Heart right ventricle (tissue), 16 donors: ENCODE data around the gene ACTL7B. TPM values are rescaled to one million over a fixed set of nuclear protein-coding genes. Genes with fewer than 3 reads are reported as not detected.
"Not testable (repeated sequence)": the region's sequence is repeated elsewhere in the genome, so short reads cannot be mapped to it uniquely, and the experiment has no call there.

Source experiments
- ATAC-seq, 8 donors: fragments of 200-7000 bp; cut with Tn5 transposase; one replicate each; pipeline ENCODE4 v1.9.1; 2020; ENCODE audit warnings: mild to moderate bottlenecking in 8 of 8, moderate library complexity in 8 of 8, moderate number of reproducible peaks in 1 of 8
- DNase-seq, 2 donors: peaks; one replicate each; pipeline ENCODE4 v3.0.0-alpha.2; 2020
- H3K27ac ChIP-seq, 10 donors: fragments of 200-600 bp; sonication (generic) in 2 of 10; one replicate each; pipeline versions ENCODE4 v1.5.0 to v1.8.0; 2020 to 2022; ENCODE audit warnings: mild to moderate bottlenecking in 3 of 10
- H3K27me3 ChIP-seq, 7 donors: fragments of 200-600 bp; one replicate each; pipeline ENCODE4 v1.8.0; 2021 to 2022; ENCODE audit warnings: mild to moderate bottlenecking in 2 of 7
- H3K36me3 ChIP-seq, 9 donors: fragments of 200-600 bp; sonication (generic) in 1 of 9; one replicate each; pipeline versions ENCODE4 v1.5.0 to v1.8.0; 2020 to 2022; ENCODE audit warnings: mild to moderate bottlenecking in 2 of 9
- H3K4me1 ChIP-seq, 9 donors: fragments of 200-600 bp; sonication (generic) in 1 of 9; one replicate each; pipeline versions ENCODE4 v1.5.0 to v1.8.0; 2020 to 2022; ENCODE audit warnings: mild to moderate bottlenecking in 4 of 9
- H3K4me3 ChIP-seq, 10 donors: fragments of 200-600 bp; sonication (generic) in 2 of 10; one replicate each; pipeline versions ENCODE4 v1.5.0 to v1.8.0; 2020 to 2022; ENCODE audit warnings: mild to moderate bottlenecking in 7 of 10, moderate library complexity in 2 of 10
- H3K9me3 ChIP-seq, 11 donors: fragments of 200-600 bp in 10 of 11; sonication (generic) in 2 of 11; one replicate each; pipeline versions ENCODE4 v1.5.0 to v1.8.0; 2013 to 2022; ENCODE audit warnings: mild to moderate bottlenecking in 2 of 11, control low read depth in 1 of 11, moderate library complexity in 1 of 11
- CTCF ChIP-seq, 9 donors: fragments of 200-600 bp; sonication (generic) in 2 of 9; IDR thresholded peaks; one replicate each; pipeline versions ENCODE4 v1.5.0 to v1.8.0; 2021 to 2022; ENCODE audit warnings: antibody characterized with exemption in 9 of 9, mild to moderate bottlenecking in 5 of 9, moderate library complexity in 1 of 9
- WGBS, 2 donors: extraction: QIAGEN DNeasy Blood & Tissue Kit; methylation state at CpG; one replicate each; pipeline ENCODE4 v1.1.7; 2013; ENCODE audit warnings: inconsistent platforms in 1 of 2; 5-methylcytosine and 5-hydroxymethylcytosine counted together
- intact Hi-C, 10 donors: fragments of 100-400 bp; cut with DNase I; formaldehyde crosslinking; loops; one replicate each; pipeline versions ENCODE4 v1.11.1 to v1.14.2; 2022
- polyA plus RNA-seq, 2 donors: library from polyadenylated mRNA; stranded (reverse); fragments of 200-250 nt; gene quantifications; one replicate each; pipeline ENCODE4 v1.2.3, GENCODE V29; 2013
- total RNA-seq, 10 donors: library from RNA; stranded (reverse); fragmentation: NEBNext Ultra II Directional in 3 of 10; extraction: Animal tissue kit (Norgen Biotek cat#: 25700) in 3 of 10; gene quantifications; one replicate each; pipeline versions ENCODE4 v1.2.1 to v1.2.4, GENCODE V29; 2021 to 2023
- donor health status: Arrhythmogenic right ventricular cardiomyopathy.
- donor health status: ischemic (EF 13 %, LVEDD 7.1; RV severe dilation, severe dysfunction).
- donor health status: healthy with polysubstance abuse.
- donor health status: DM: no; HTN: yes; CAD: no.
- donor health status: DM: no; HTN: no; CAD: no.
- donor health status: ischemic (EF 25% LVEDD 6.9; RV normal size, moderate dysfunction).
- donor health status: ischemic (EF 25% LVEDD 5.7; RV mildly dilated, moderate dysfunction).
- donor health status: healthy.
- donor health status: DM: yes; HTN: yes; CAD: no.
- donor health status: Ischemic cardiomyopathy.
- donor health status: ischemic (EF 35%, LVEDD 5.7; RV mildly dilated, moderate dysfunction).
- donor health status: nonischemic (EF 11% LVEDD 7.7; RV severe dilation, severe dysfunction).
- donor health status: DM: yes; HTN: yes; CAD: no.
- donor health status: PGD.
- donor health status: ischemic (EF 29% LVEDD 5.4; RV normal size, mild dysfunction).
- donor health status: nonischemic (EF 23%, LVEDD 6.1; RV moderate dilation, normal function).

The ACTL7B gene
- total and polyA plus RNA-seq, 12 donors, result not detected

GRCh38 chr9:108844391-108844790 is 11.4 kb downstream of the ACTL7B start:
- no peak for TF ChIP-seq CTCF (IDR thresholded peaks at IDR 0.05)
- no peak overlapping the region for H3K27ac ChIP-seq
- H3K4me3 ChIP-seq, result no peak overlapping the region
- peaks cover 0 to 4% (median 0%) of the 10 kb centered on the region in 11 donors for H3K9me3 ChIP-seq
- 55% methylated on average over 2 of the region's 2 CpGs for WGBS, 2 donors
- intact Hi-C loops, result no loop called here
- H3K4me1 ChIP-seq, result peaks cover 0 to 7% (median 0%) of the 10 kb centered on the region in 9 donors
- ATAC-seq (peak in 1 of 8 donors; percentile 51), DNase-seq (no peak)
- H3K27me3 ChIP-seq, result no peaks in the 10 kb centered on the region
- no peaks in the 10 kb centered on the region for H3K36me3 ChIP-seq

DNA sequence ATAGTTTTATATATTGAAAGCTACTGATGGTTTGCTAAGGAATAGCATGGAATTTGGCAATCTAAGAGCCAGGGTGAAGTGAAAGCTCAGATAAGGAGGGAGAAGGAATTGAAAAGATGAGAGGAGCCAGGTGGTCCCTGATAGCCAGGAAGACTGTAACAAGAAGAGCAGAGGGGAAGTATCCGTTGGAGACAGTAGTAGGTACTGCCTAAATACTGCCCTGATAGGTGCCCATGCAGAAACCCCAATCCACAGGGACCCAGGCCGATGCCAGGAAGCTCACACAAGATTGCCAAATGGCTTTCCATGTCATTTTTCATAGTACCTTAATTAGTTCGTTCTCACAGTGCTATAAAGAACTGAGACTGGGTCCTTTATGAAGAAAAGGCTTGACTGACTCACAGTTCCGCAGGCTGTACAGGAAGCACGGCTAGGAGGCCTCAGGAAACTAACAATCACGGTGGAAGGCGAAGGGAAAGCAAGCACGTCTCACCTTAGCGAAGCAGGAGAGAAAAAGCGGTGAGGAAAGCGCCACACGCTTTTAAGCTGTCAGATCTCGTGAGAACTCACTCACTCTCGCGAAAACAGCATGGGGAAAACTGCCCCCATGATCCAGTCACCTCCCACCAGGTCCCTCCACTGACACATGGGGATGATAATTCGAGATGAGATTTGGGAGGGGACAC is 13.0 kb downstream of the ACTL7B start:
- intact Hi-C loops, result no loop called here
- ATAC-seq, result no peak

GRCh38 chr9:108839561-108839960 is 16.2 kb downstream of the ACTL7B start:
- H3K27me3 ChIP-seq, ATAC-seq, H3K36me3 ChIP-seq, H3K4me3 ChIP-seq, H3K9me3 ChIP-seq, H3K27ac ChIP-seq, intact Hi-C loops, DNase-seq: not testable (repeated sequence)
- H3K4me1 ChIP-seq, result peaks cover 0 to 18% (median 3%) of the 10 kb centered on the region in 9 donors
- 92 to 93% methylated on average over 5 of the region's 5 CpGs for WGBS, 2 donors

More for the DNA sequence above, 13.0 kb downstream of the ACTL7B start:
- no peaks in the 10 kb centered on the region for H3K27me3 ChIP-seq
- H3K9me3 ChIP-seq, result peaks cover 0 to 6% (median 0%) of the 10 kb centered on the region in 11 donors
- peak overlapping the region in 1 of 10 donors; percentile 7 for H3K4me3 ChIP-seq
- H3K27ac ChIP-seq, result no peak overlapping the region
- peaks cover 0 to 7% (median 0%) of the 10 kb centered on the region in 9 donors for H3K4me1 ChIP-seq
- no peak for TF ChIP-seq CTCF (IDR thresholded peaks at IDR 0.05)
- 67 to 70% methylated on average over 16 of the region's 16 CpGs for WGBS, 2 donors
- no peaks in the 10 kb centered on the region for H3K36me3 ChIP-seq
- no peak for DNase-seq

DNA sequence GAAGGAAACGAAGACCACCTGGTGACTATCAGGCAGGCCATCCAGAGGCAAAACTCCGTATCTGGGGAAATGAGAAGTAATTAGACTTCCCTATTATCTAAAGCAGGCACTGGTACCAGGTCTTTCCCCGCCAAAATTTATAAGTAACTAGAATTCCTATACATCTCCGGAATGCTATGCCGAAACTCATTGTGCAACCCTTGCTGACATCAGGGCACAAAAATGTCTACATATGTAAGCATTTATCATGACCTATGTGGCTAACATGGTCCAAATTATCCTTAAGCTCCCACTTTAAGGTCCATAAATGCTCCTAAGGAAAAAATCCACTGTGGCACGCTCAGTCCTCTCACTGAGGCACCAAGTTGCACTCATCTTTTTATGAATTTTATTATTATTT is 17.8 kb downstream of the ACTL7B start:
- intact Hi-C loops, result no loop called here
- peaks cover 0 to 20% (median 3%) of the 10 kb centered on the region in 9 donors for H3K4me1 ChIP-seq
- no peak for TF ChIP-seq CTCF (IDR thresholded peaks at IDR 0.05)
- no peak overlapping the region for H3K4me3 ChIP-seq
- DNase-seq, result no peak
- H3K27me3 ChIP-seq, result no peaks in the 10 kb centered on the region
- 90 to 96% methylated on average over 6 of the region's 6 CpGs for WGBS, 2 donors
- ATAC-seq, result no peak
- no peaks in the 10 kb centered on the region for H3K36me3 ChIP-seq
- peaks cover 0 to 6% (median 0%) of the 10 kb centered on the region in 11 donors for H3K9me3 ChIP-seq
- H3K27ac ChIP-seq, result no peak overlapping the region

DNA sequence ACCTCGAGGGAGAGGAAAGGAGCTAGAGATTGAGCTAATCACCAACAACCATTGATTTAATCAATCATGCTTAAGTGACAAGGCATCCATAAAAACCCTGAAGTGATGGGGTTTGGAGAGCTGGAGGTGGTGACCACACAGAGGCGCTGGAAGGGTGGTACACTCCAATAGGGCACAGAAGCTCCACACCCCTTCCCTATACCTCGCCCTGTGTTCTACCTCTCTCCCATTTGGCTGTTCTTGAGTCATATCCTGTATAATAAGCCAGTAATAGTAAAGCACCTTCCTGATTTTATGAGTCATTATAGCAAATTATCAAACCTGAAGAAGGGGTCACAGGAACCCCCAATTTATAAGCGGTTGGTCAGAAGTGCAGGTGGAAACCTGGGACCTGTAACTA is 18.3 kb downstream of the ACTL7B start:
- no peak for TF ChIP-seq CTCF (IDR thresholded peaks at IDR 0.05)
- DNase-seq (no peak), ATAC-seq (no peak)
- Histone ChIP-seq H3K27me3 (no peaks in the 10 kb centered on the region), H3K9me3 (peaks cover 0 to 6% (median 0%) of the 10 kb centered on the region in 11 donors), H3K4me3 (no peak overlapping the region), H3K36me3 (no peaks in the 10 kb centered on the region), H3K27ac (no peak overlapping the region), H3K4me1 (peaks cover 0 to 15% (median 3%) of the 10 kb centered on the region in 9 donors)
- intact Hi-C loops, result no loop called here
- 74 to 82% methylated on average over 4 of the region's 4 CpGs for WGBS, 2 donors
